Neuronal stem cell (in vitro differentiated cells): ENCODE measurements around the gene PARD3.
"Not testable (repeated sequence)": the region's sequence is repeated elsewhere in the genome, so short reads cannot be mapped to it uniquely, and the experiment has no call there.

ENCODE experiments used
- DNase-seq: peaks from one replicate; pipeline ENCODE4 v3.0.0-alpha.2; 2013; ENCODE audit warnings: low spot score
- H2AFZ ChIP-seq: one replicate; pipeline ENCODE4 v1.6.1; 2013; ENCODE audit warnings: mild to moderate bottlenecking, low read length, inconsistent platforms
- H2AK5ac ChIP-seq: 2 replicates; pipeline ENCODE4 v1.6.1; 2013; ENCODE audit warnings: low read depth, mild to moderate bottlenecking, inconsistent platforms, low read length, moderate library complexity, mixed read lengths
- H2BK120ac ChIP-seq: 2 replicates; pipeline ENCODE4 v1.6.1; 2013; ENCODE audit warnings: low read depth, mild to moderate bottlenecking, inconsistent platforms, low read length, moderate library complexity, mixed read lengths
- H2BK12ac ChIP-seq: one replicate; pipeline ENCODE4 v1.6.1; 2013; ENCODE audit warnings: low read length, inconsistent platforms
- H2BK15ac ChIP-seq: 2 replicates; pipeline ENCODE4 v1.6.1; 2013; ENCODE audit warnings: mild to moderate bottlenecking, low read length, inconsistent platforms, mixed read lengths
- H2BK5ac ChIP-seq: one replicate; pipeline ENCODE4 v1.6.1; 2013; ENCODE audit warnings: inconsistent platforms, mild to moderate bottlenecking, low read length, moderate library complexity
- H3K14ac ChIP-seq: one replicate; pipeline ENCODE4 v1.6.1; 2013; ENCODE audit warnings: low read length, inconsistent platforms
- H3K18ac ChIP-seq: 2 replicates; pipeline ENCODE4 v1.6.1; 2013; ENCODE audit warnings: low read length, inconsistent platforms
- H3K23ac ChIP-seq: 2 replicates; pipeline ENCODE4 v1.6.1; 2013; ENCODE audit warnings: low read depth, mild to moderate bottlenecking, mixed read lengths, low read length, inconsistent platforms; ENCODE audit not compliant: poor library complexity
- H3K27ac ChIP-seq: replicated peaks from 3 replicates; pipeline ENCODE4 v1.5.1; 2013; ENCODE audit warnings: low read length, inconsistent platforms
- H3K27me3 ChIP-seq, 3 experiments: 2 replicates each; pipeline ENCODE4 v1.6.1; 2013; ENCODE audit warnings: low read length in 3 of 3, mild to moderate bottlenecking in 2 of 3, inconsistent platforms in 1 of 3, low read depth in 1 of 3, mixed read lengths in 1 of 3, moderate library complexity in 1 of 3; ENCODE audit not compliant: control insufficient read depth in 3 of 3, insufficient read depth in 3 of 3
- H3K36me3 ChIP-seq, 2 donors: replicated peaks in 1 of 2; 2 replicates each; pipeline ENCODE4 v1.6.1; 2013; ENCODE audit warnings: low read length in 2 of 2; ENCODE audit not compliant: control insufficient read depth in 2 of 2, insufficient read depth in 2 of 2
- H3K4ac ChIP-seq: 2 replicates; pipeline ENCODE4 v1.6.1; 2013; ENCODE audit warnings: inconsistent platforms, mild to moderate bottlenecking, low read length, moderate library complexity
- H3K4me1 ChIP-seq, 2 donors: 1 replicate in 1 of 2; 2 replicates in 1 of 2; pipeline ENCODE4 v1.6.1; 2013; ENCODE audit warnings: low read length in 2 of 2, low read depth in 1 of 2; ENCODE audit not compliant: control insufficient read depth in 2 of 2, insufficient read depth in 1 of 2
- H3K4me2 ChIP-seq: one replicate; pipeline ENCODE4 v1.6.1; 2013; ENCODE audit warnings: mild to moderate bottlenecking, low read length, inconsistent platforms; ENCODE audit not compliant: insufficient read depth, poor library complexity, severe bottlenecking
- H3K4me3 ChIP-seq, 2 donors: 2 replicates each; pipeline ENCODE4 v1.5.1; 2013; ENCODE audit warnings: low read length in 2 of 2, mild to moderate bottlenecking in 2 of 2, inconsistent platforms in 1 of 2, moderate library complexity in 1 of 2
- H3K79me1 ChIP-seq: one replicate; pipeline ENCODE4 v1.6.1; 2013; ENCODE audit warnings: low read depth, mild to moderate bottlenecking, inconsistent platforms, low read length, moderate library complexity
- H3K9ac ChIP-seq: one replicate; pipeline ENCODE4 v1.6.1; 2013; ENCODE audit warnings: mild to moderate bottlenecking, low read depth, low read length, inconsistent platforms; ENCODE audit not compliant: poor library complexity
- H3K9me3 ChIP-seq, 2 donors: replicated peaks in 1 of 2; 2 replicates each; pipeline versions ENCODE3 to v1.6.1; 2013; ENCODE audit warnings: low read length in 2 of 2, mild to moderate bottlenecking in 2 of 2, inconsistent platforms in 1 of 2, low read depth in 1 of 2, mixed read lengths in 1 of 2, moderate library complexity in 1 of 2; ENCODE audit not compliant: control insufficient read depth in 2 of 2, insufficient read depth in 1 of 2
- H4K8ac ChIP-seq: one replicate; pipeline ENCODE4 v1.6.1; 2013; ENCODE audit warnings: low read depth, mild to moderate bottlenecking, inconsistent platforms, low read length, moderate library complexity
- H4K91ac ChIP-seq: one replicate; pipeline ENCODE4 v1.6.1; 2013; ENCODE audit warnings: low read length, low read depth, mild to moderate bottlenecking, inconsistent platforms; ENCODE audit not compliant: poor library complexity
- WGBS, 2 donors: extraction: QIAGEN DNeasy Blood & Tissue Kit; methylation state at CpG; one replicate each; pipeline ENCODE4 v1.1.7; 2013; ENCODE audit warnings: missing lambda C conversion rate in 2 of 2, mixed read lengths in 1 of 2; ENCODE audit not compliant: insufficient read length in 2 of 2, insufficient replicate concordance in 1 of 2; ENCODE audit errors: extremely low coverage in 2 of 2; 5-methylcytosine and 5-hydroxymethylcytosine counted together

The PARD3 gene

DNA sequence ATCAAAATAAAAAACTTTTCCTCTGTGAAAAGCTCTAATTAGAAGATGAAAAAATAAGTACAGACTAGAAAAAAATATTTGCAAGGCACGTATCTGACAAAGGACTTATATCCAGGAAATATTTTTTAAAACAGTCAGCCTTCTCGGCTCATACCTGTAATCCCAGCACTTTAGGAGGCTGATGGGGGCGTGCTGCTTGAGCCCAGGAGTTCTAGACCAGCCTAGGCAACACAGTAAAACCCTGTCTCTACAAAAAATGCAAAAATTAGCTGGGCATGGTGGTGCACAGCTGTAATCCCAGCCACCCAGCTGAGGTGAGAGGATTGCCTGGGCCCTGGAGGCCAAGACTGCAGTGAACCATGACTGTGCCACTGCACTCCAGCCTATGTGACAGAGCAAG lies 542.8 kb downstream of the PARD3 start:
- H4K91ac ChIP-seq: no peak overlapping the region
- no peaks in the 10 kb centered on the region for H3K27me3 ChIP-seq
- H2BK5ac ChIP-seq: no peak overlapping the region
- no peak overlapping the region for H2BK15ac ChIP-seq
- H3K4me1 ChIP-seq: no peaks in the 10 kb centered on the region
- H3K9ac ChIP-seq: no peak overlapping the region
- no peak overlapping the region for H3K23ac ChIP-seq
- no peaks in the 10 kb centered on the region for H3K9me3 ChIP-seq
- no peak overlapping the region for H2BK120ac ChIP-seq
- no peak overlapping the region for H4K8ac ChIP-seq
- H3K79me1 ChIP-seq: no peaks in the 10 kb centered on the region
- H2BK12ac ChIP-seq: no peak overlapping the region
- no peak overlapping the region for H3K4me3 ChIP-seq
- DNase-seq: no peak
- H3K4ac ChIP-seq: no peak overlapping the region
- WGBS, 2 donors: no CpG with 5 or more reads among the region's 3 CpGs
- H3K14ac ChIP-seq: no peak overlapping the region
- no peak overlapping the region for H3K4me2 ChIP-seq
- no peak overlapping the region for H3K18ac ChIP-seq
- H2AFZ ChIP-seq: no peak overlapping the region
- peaks cover 2 to 9% of the 10 kb centered on the region in 2 donors for H3K36me3 ChIP-seq
- no peak overlapping the region for H3K27ac ChIP-seq
- H2AK5ac ChIP-seq: no peak overlapping the region

DNA sequence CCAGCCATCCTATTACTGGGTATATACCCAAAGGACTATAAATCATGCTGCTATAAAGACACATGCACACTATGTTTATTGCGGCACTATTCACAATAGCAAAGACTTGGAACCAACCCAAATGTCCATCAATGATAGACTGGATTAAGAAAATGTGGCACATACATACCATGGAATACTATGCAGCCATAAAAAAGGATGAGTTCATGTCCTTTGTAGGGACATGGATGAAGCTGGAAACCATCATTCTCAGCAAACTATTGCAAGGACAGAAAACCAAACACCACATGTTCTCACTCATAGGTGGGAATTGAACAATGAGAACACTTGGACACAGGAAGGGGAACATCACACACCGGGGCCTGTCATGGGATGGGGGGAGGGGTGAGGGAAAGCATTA lies 546.7 kb downstream of the PARD3 start:
- not testable (repeated sequence) for DNase-seq, H3K4me2 ChIP-seq, H2BK120ac ChIP-seq, H3K18ac ChIP-seq, H3K27ac ChIP-seq, H3K4ac ChIP-seq, H3K27me3 ChIP-seq, H3K9ac ChIP-seq, H2AK5ac ChIP-seq, H2BK5ac ChIP-seq, H4K91ac ChIP-seq, H3K36me3 ChIP-seq, H3K4me1 ChIP-seq, H3K14ac ChIP-seq, H2BK12ac ChIP-seq, H3K9me3 ChIP-seq, H4K8ac ChIP-seq, H2BK15ac ChIP-seq, H3K79me1 ChIP-seq, H2AFZ ChIP-seq, H3K4me3 ChIP-seq, H3K23ac ChIP-seq
- WGBS, 2 donors: no CpG with 5 or more reads among the region's 2 CpGs

DNA sequence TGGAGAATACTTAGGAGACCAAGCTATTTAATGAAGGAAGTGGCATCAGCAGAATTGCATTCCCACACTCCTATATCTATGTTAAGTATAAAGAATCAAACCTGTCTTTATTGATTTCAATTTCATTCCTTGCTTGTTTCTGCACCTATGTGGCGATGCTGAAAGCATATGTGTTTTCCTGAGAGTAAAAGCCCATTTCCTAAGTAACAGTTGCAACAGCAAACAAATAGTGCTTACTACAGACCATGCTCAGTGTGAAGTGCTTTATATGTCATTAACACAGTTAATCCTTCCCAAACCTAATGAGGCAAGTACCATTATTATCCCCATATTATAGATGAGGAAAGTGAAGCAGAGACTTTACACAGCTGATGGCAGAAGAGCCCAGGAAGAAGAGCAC lies 552.1 kb downstream of the PARD3 start:
- H3K9me3 ChIP-seq: peaks cover 0 to 3% of the 10 kb centered on the region in 2 donors
- H3K4me1 ChIP-seq: peaks cover 4 to 6% of the 10 kb centered on the region in 2 donors
- no peak overlapping the region for H2BK12ac ChIP-seq
- H3K23ac ChIP-seq: no peak overlapping the region
- H3K79me1 ChIP-seq: no peaks in the 10 kb centered on the region
- no peak overlapping the region for H3K18ac ChIP-seq
- no peak overlapping the region for H2BK15ac ChIP-seq
- H3K4me2 ChIP-seq: no peak overlapping the region
- no peak overlapping the region for H3K4ac ChIP-seq
- H3K27ac ChIP-seq: no peak overlapping the region
- H3K9ac ChIP-seq: no peak overlapping the region
- H2BK5ac ChIP-seq: no peak overlapping the region
- DNase-seq: no peak
- H2BK120ac ChIP-seq: no peak overlapping the region
- H4K8ac ChIP-seq: no peak overlapping the region
- no peak overlapping the region for H4K91ac ChIP-seq
- H3K36me3 ChIP-seq: peaks cover 0 to 4% of the 10 kb centered on the region in 2 donors
- no peak overlapping the region for H3K4me3 ChIP-seq
- no peak overlapping the region for H3K14ac ChIP-seq
- no CpG with 5 or more reads among the region's 1 CpG for WGBS, 2 donors
- H2AK5ac ChIP-seq: no peak overlapping the region
- no peak overlapping the region for H2AFZ ChIP-seq
- no peaks in the 10 kb centered on the region for H3K27me3 ChIP-seq

DNA sequence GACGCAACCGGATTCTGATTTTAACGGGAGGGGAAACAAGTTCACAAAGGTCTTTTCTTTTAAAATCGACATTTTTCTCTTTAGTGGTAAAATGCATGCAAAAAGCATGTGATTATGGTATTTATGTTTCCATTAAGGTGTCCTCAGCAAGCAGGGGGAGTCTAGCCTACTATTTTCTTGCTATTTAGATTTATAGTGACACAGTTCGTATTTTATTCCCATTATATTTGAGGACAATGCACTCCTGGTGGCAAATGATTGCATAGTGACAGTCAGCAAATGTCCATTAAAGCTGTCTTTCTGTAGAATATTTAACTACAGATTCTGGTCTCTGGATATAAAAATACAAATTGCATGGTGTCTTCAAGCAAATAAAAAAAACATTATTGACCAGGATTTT lies 554.2 kb downstream of the PARD3 start:
- Histone ChIP-seq H3K4me2 (no peak overlapping the region), H3K36me3 (peaks cover 0 to 4% of the 10 kb centered on the region in 2 donors), H2AK5ac (no peak overlapping the region), H2BK15ac (no peak overlapping the region), H2BK12ac (no peak overlapping the region), H3K9ac (no peak overlapping the region), H3K14ac (no peak overlapping the region), H3K18ac (no peak overlapping the region), H2AFZ (no peak overlapping the region), H3K4me3 (no peak overlapping the region), H3K27me3 (no peaks in the 10 kb centered on the region), H2BK5ac (no peak overlapping the region), H3K4me1 (peaks cover 4 to 6% of the 10 kb centered on the region in 2 donors), H2BK120ac (no peak overlapping the region), H4K8ac (no peak overlapping the region), H3K79me1 (no peaks in the 10 kb centered on the region), H3K9me3 (peaks cover 0 to 3% of the 10 kb centered on the region in 2 donors), H3K27ac (no peak overlapping the region), H3K4ac (no peak overlapping the region), H3K23ac (no peak overlapping the region), H4K91ac (no peak overlapping the region)
- no peak for DNase-seq
- WGBS, 2 donors: no CpG with 5 or more reads among the region's 5 CpGs
